H1 (cell line): ENCODE data around the gene GPHA2. TPM values are rescaled to one million over a fixed set of nuclear protein-coding genes. Genes with fewer than 3 reads are reported as not detected.

ENCODE experiments used
- CTCF ChIA-PET: fragments of 300-600 bp; sonication (Branson Sonifier 250); formaldehyde crosslinking; loops from one replicate; lab custom pipeline; 2021; ENCODE audit not compliant: partially characterized antibody; lab: Charles Lee
- POLR2A ChIA-PET: fragments of 300-600 bp; sonication (Branson Sonifier 250); formaldehyde crosslinking; loops from one replicate; lab custom pipeline; 2021; ENCODE audit warnings: inconsistent platforms; ENCODE audit not compliant: partially characterized antibody; lab: Charles Lee
- DNase-seq, 2 experiments: peaks; one replicate each; pipeline versions ENCODE4 v3.0.0 to v3.0.0-alpha.2; 2010 to 2022; ENCODE audit warnings: low spot score in 2 of 2, low read depth in 1 of 2, mixed read lengths in 1 of 2
- FAIRE-seq: peaks from 2 replicates; lab custom pipeline; 2011; peaks lifted over from hg19 to GRCh38; lab: Jason Lieb, UNC
- H2AFZ ChIP-seq: 2 replicates; pipeline ENCODE4 v1.8.1; 2012; ENCODE audit warnings: low read length, inconsistent platforms
- H2AK5ac ChIP-seq: 2 replicates; pipeline ENCODE4 v1.6.1; 2013; ENCODE audit warnings: low read depth, low read length
- H2BK120ac ChIP-seq: replicated peaks from 2 replicates; pipeline ENCODE3; 2013; ENCODE audit warnings: low read depth, low read length, inconsistent platforms
- H2BK12ac ChIP-seq: 2 replicates; pipeline ENCODE4 v1.6.1; 2013; ENCODE audit warnings: low read depth, low read length
- H2BK15ac ChIP-seq: 2 replicates; pipeline ENCODE4 v1.6.1; 2013; ENCODE audit warnings: low read length
- H2BK20ac ChIP-seq: 2 replicates; pipeline ENCODE4 v1.6.1; 2013; ENCODE audit warnings: low read length
- H2BK5ac ChIP-seq: 2 replicates; pipeline ENCODE4 v1.6.1; 2013; ENCODE audit warnings: low read depth, low read length
- H3K14ac ChIP-seq: 2 replicates; pipeline ENCODE4 v1.6.1; 2013; ENCODE audit warnings: inconsistent platforms; ENCODE audit not compliant: insufficient read length
- H3K18ac ChIP-seq: 2 replicates; pipeline ENCODE4 v1.6.1; 2013; ENCODE audit warnings: low read length; ENCODE audit errors: extremely low read depth
- H3K23ac ChIP-seq: 2 replicates; pipeline ENCODE4 v1.6.1; 2013; ENCODE audit warnings: inconsistent platforms; ENCODE audit not compliant: insufficient read length
- H3K23me2 ChIP-seq: 2 replicates; pipeline ENCODE4 v1.6.1; 2013; ENCODE audit warnings: low read depth, low read length
- H3K27ac ChIP-seq: 2 replicates; pipeline ENCODE4 v1.6.1; 2011; ENCODE audit warnings: low read depth, low read length, inconsistent platforms
- H3K27me3 ChIP-seq, 4 experiments: replicated peaks in 1 of 4; 1 replicate in 1 of 4; 2 replicates in 3 of 4; pipeline versions ENCODE4 v1.6.1 to v1.8.1; 2011 to 2013; ENCODE audit warnings: low read length in 3 of 4, mild to moderate bottlenecking in 3 of 4, inconsistent platforms in 2 of 4, mixed read lengths in 2 of 4, moderate library complexity in 1 of 4; ENCODE audit not compliant: control insufficient read depth in 3 of 4, insufficient read depth in 3 of 4; ENCODE audit errors: extremely low read depth in 1 of 4
- H3K36me3 ChIP-seq, 4 experiments: 2 replicates each; pipeline versions ENCODE4 v1.6.1 to v1.8.1; 2011 to 2013; ENCODE audit warnings: mild to moderate bottlenecking in 4 of 4, low read length in 3 of 4, moderate library complexity in 2 of 4, control low read depth in 1 of 4, inconsistent platforms in 1 of 4; ENCODE audit not compliant: insufficient read depth in 4 of 4, control insufficient read depth in 2 of 4
- H3K4ac ChIP-seq: replicated peaks from 2 replicates; pipeline ENCODE3; 2013; ENCODE audit warnings: low read length, low read depth, mixed read lengths, inconsistent platforms; ENCODE audit not compliant: insufficient read length
- H3K4me1 ChIP-seq, 4 experiments: replicated peaks in 1 of 4; 1 replicate in 1 of 4; 2 replicates in 3 of 4; pipeline versions ENCODE4 v1.6.1 to v1.8.1; 2011 to 2013; ENCODE audit warnings: low read length in 3 of 4, inconsistent platforms in 2 of 4, mixed read lengths in 1 of 4; ENCODE audit not compliant: insufficient read depth in 4 of 4, control insufficient read depth in 3 of 4
- H3K4me2 ChIP-seq, 2 experiments: 2 replicates each; pipeline versions ENCODE4 v1.6.1 to v1.8.1; 2011 to 2013; ENCODE audit warnings: low read depth in 2 of 2, low read length in 2 of 2, control low read depth in 1 of 2, inconsistent platforms in 1 of 2, mild to moderate bottlenecking in 1 of 2; ENCODE audit not compliant: insufficient read depth in 1 of 2
- H3K4me3 ChIP-seq, 4 experiments: fragments of 200-600, 300-600 bp in 1 of 4; sonication (generic), shearing (Covaris generic), sonication (Bioruptor Twin) in 1 of 4; 2 replicates each; pipeline versions ENCODE4 v1.5.1 to v1.8.1; 2011 to 2016; ENCODE audit warnings: low read length in 4 of 4, low read depth in 3 of 4, control low read depth in 2 of 4, inconsistent platforms in 2 of 4, mild to moderate bottlenecking in 2 of 4, mixed read lengths in 1 of 4, moderate library complexity in 1 of 4; ENCODE audit not compliant: insufficient read depth in 2 of 4; ENCODE audit errors: extremely low read depth in 1 of 4
- H3K56ac ChIP-seq: replicated peaks from 2 replicates; pipeline ENCODE3; 2013; ENCODE audit warnings: low read depth, mild to moderate bottlenecking, mixed read lengths, low read length, inconsistent platforms; ENCODE audit not compliant: insufficient read length
- H3K79me1 ChIP-seq: 2 replicates; pipeline ENCODE4 v1.6.1; 2013; ENCODE audit warnings: low read depth, low read length, control low read depth
- H3K79me2 ChIP-seq, 2 experiments: 2 replicates each; pipeline versions ENCODE4 v1.6.1 to v1.8.1; 2012 to 2013; ENCODE audit warnings: low read length in 2 of 2, mild to moderate bottlenecking in 2 of 2, inconsistent platforms in 1 of 2; ENCODE audit not compliant: insufficient read depth in 2 of 2, control insufficient read depth in 1 of 2
- H3K9ac ChIP-seq, 4 experiments: replicated peaks in 1 of 4; 1 replicate in 1 of 4; 2 replicates in 3 of 4; pipeline versions ENCODE4 v1.6.1 to v1.8.1; 2011 to 2013; ENCODE audit warnings: low read depth in 3 of 4, low read length in 3 of 4, control low read depth in 2 of 4, mild to moderate bottlenecking in 2 of 4, moderate library complexity in 2 of 4, inconsistent platforms in 1 of 4; ENCODE audit errors: extremely low read depth in 1 of 4
- H3K9me3 ChIP-seq, 2 experiments: 2 replicates each; pipeline versions ENCODE4 v1.6.1 to v1.8.1; 2012 to 2013; ENCODE audit warnings: mild to moderate bottlenecking in 2 of 2, moderate library complexity in 2 of 2, control low read depth in 1 of 2, inconsistent platforms in 1 of 2, low read depth in 1 of 2, low read length in 1 of 2, mixed read lengths in 1 of 2; ENCODE audit not compliant: insufficient read depth in 2 of 2
- H4K20me1 ChIP-seq, 2 experiments: replicated peaks in 1 of 2; 2 replicates each; pipeline versions ENCODE3 to v1.8.1; 2011 to 2013; ENCODE audit warnings: inconsistent platforms in 2 of 2, low read length in 2 of 2, mild to moderate bottlenecking in 1 of 2; ENCODE audit not compliant: insufficient read depth in 2 of 2, control insufficient read depth in 1 of 2
- H4K5ac ChIP-seq: 2 replicates; pipeline ENCODE4 v1.6.1; 2013; ENCODE audit warnings: low read length, low read depth, mixed read lengths, inconsistent platforms; ENCODE audit not compliant: insufficient read length
- H4K8ac ChIP-seq: 2 replicates; pipeline ENCODE4 v1.8.0; 2013; ENCODE audit warnings: mild to moderate bottlenecking, moderate library complexity, low read length, inconsistent platforms; ENCODE audit not compliant: insufficient read depth; ENCODE audit errors: extremely low read depth
- H4K91ac ChIP-seq: replicated peaks from 2 replicates; pipeline ENCODE3; 2013; ENCODE audit warnings: low read length, mixed read lengths, inconsistent platforms; ENCODE audit not compliant: insufficient read length
- BCL11A ChIP-seq, 2 experiments: IDR thresholded peaks; one replicate each; pipeline ENCODE4 v1.6.1; 2011; ENCODE audit warnings: low read depth in 2 of 2, low read length in 2 of 2, mild to moderate bottlenecking in 2 of 2
- CBX8 ChIP-seq: fragments of 300-800, 300-1000 bp; sonication (generic); IDR thresholded peaks from 2 replicates; pipeline ENCODE4 v1.7.1; 2016; ENCODE audit warnings: low read depth, low read length, borderline replicate concordance
- CEBPB ChIP-seq: IDR thresholded peaks from 2 replicates; pipeline ENCODE4 v1.6.1; 2012; ENCODE audit warnings: low read depth, low read length
- CREB1 ChIP-seq: IDR thresholded peaks from 2 replicates; pipeline ENCODE4 v1.6.1; 2012; ENCODE audit warnings: inconsistent platforms
- CTBP2 ChIP-seq: IDR thresholded peaks from 2 replicates; pipeline ENCODE4 v1.7.0; 2011; ENCODE audit warnings: borderline replicate concordance, mild to moderate bottlenecking, moderate library complexity, mixed read lengths, low read length; ENCODE audit not compliant: insufficient read depth, insufficient read length
- SP4 ChIP-seq: IDR thresholded peaks from 2 replicates; pipeline ENCODE4 v1.6.1; 2012; ENCODE audit warnings: low read length, inconsistent platforms
- WGBS, 2 experiments: shearing (Covaris generic) in 1 of 2; methylation state at CpG; one replicate each; pipeline versions ENCODE4 v1.1.6 to v1.1.7; 2013 to 2015; ENCODE audit warnings: low lambda C conversion rate in 2 of 2, mixed read lengths in 2 of 2, inconsistent platforms in 1 of 2, low coverage in 1 of 2, missing lambda C conversion rate in 1 of 2; ENCODE audit not compliant: insufficient replicate concordance in 2 of 2, insufficient coverage in 1 of 2, insufficient read length in 1 of 2; ENCODE audit errors: extremely low coverage in 1 of 2, missing lambda C conversion rate in 1 of 2; 5-methylcytosine and 5-hydroxymethylcytosine counted together
- polyA plus RNA-seq, 7 experiments: library from polyadenylated mRNA; depleted of rRNA in 3 of 7; stranded (reverse) in 5 of 7; unstranded in 2 of 7; fragments of >200 nt in 5 of 7; fragments of 200-250 nt in 2 of 7; gene quantifications; 1 replicate in 5 of 7; 2 replicates in 1 of 7; 4 replicates in 1 of 7; pipeline versions ENCODE4 v1.2.1 to v1.2.3, GENCODE V29; 2011 to 2013; ENCODE audit warnings: missing spikeins in 2 of 7, mixed read lengths in 2 of 7
- total RNA-seq: library from RNA; stranded (reverse); fragmentation: NEBNext Ultra II Directional; extraction: Animal tissue kit (Norgen Biotek cat#: 25700); gene quantifications from 2 replicates; pipeline ENCODE4 v1.2.1, GENCODE V29; 2021
- TF ChIP-seq, protein P1 (sequence below): IDR thresholded peaks from 2 replicates; pipeline ENCODE4 v1.6.1; 2011; ENCODE audit warnings: low read depth, mild to moderate bottlenecking, low read length; ENCODE audit not compliant: insufficient read depth

Gene GPHA2
- total and polyA plus RNA-seq, 2 of the 8 experiments (the other 6 are each of a cell fraction or from before 2014, with no cell fraction given) = 0.97 to 4.4 TPM

- Histone ChIP-seq H2BK20ac (no peak overlapping the region), H2BK12ac (no peak overlapping the region), H3K14ac (no peak overlapping the region)
- TF ChIP-seq, protein P1, sequence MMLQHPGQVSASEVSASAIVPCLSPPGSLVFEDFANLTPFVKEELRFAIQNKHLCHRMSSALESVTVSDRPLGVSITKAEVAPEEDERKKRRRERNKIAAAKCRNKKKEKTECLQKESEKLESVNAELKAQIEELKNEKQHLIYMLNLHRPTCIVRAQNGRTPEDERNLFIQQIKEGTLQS = no peak
- TF ChIP-seq CEBPB (no peak), CREB1 (no peak), CBX8 (no peak), CTBP2 (no peak), SP4 (no peak), BCL11A (IDR thresholded peaks at IDR 0.05; ENCODE audit: low read depth in 2 of 2, low read length in 2 of 2) (no peak)
- TF ChIP-seq, all 59 proteins: peak for 0
- 0 out of 2 replicates have a peak, but pooled peaks cover 2% of the 10 kb centered on the region for H3K79me1 ChIP-seq
- H2BK120ac ChIP-seq = no peak overlapping the region
- H3K4me2 ChIP-seq = no peak overlapping the region
- no peaks in the 10 kb centered on the region for H3K9me3 ChIP-seq
- H3K56ac ChIP-seq = no peak overlapping the region
- no peak overlapping the region for H4K5ac ChIP-seq
- no peak overlapping the region; the same call in 1 of the 2 replicates for H4K8ac ChIP-seq
- H4K20me1 ChIP-seq = peaks cover 2 to 6% of the 10 kb centered on the region in 2 experiments
- peaks cover 4 to 21% (median 13%) of the 10 kb centered on the region in 4 experiments; a peak in 5 of 8 replicates for H3K36me3 ChIP-seq
- H2AFZ ChIP-seq = no peak overlapping the region
- DNase-seq = no peak
- no peak overlapping the region for H3K9ac ChIP-seq
- H3K4me1 ChIP-seq = peaks cover 0 to 6% (median 2%) of the 10 kb centered on the region in 4 experiments; a peak in 3 of 7 replicates
- no peak overlapping the region for H4K91ac ChIP-seq
- no peak overlapping the region for H2BK5ac ChIP-seq
- FAIRE-seq = no peak
- no peaks in the 10 kb centered on the region for H3K27me3 ChIP-seq
- no peak overlapping the region for H2AK5ac ChIP-seq
- H3K4ac ChIP-seq = no peak overlapping the region
- WGBS, 2 experiments = 98% methylated on average over 7 of the region's 7 CpGs; no CpG with 5 or more reads in 1 of the 2 experiments
- no peak overlapping the region for H3K4me3 ChIP-seq
- ChIA-PET CTCF (interaction anchor here (1.0 to 2.7 kb wide), 8 partner anchors 14 to 103 kb away, joined by 3 to 19 read pairs (median 6); partner anchors contain the start of genes ARL2, BATF2 and GPHA2), POLR2A (interaction anchor here (1.4 kb wide), 1 partner anchor 13 kb away, joined by 3 read pairs; no protein-coding TSS in a partner anchor)
- no peak overlapping the region for H2BK15ac ChIP-seq
- H3K18ac ChIP-seq = no peak overlapping the region
- H3K27ac ChIP-seq = no peak overlapping the region
- peaks cover 1% of the 10 kb centered on the region for H3K23me2 ChIP-seq
- H3K79me2 ChIP-seq = no peaks in the 10 kb centered on the region
- H3K23ac ChIP-seq = no peak overlapping the region
Measured at GRCh38 chr11:64911142-64911541, 24.6 kb downstream of the GPHA2 start.
